Activated gamma-delta T cell (primary cell): Measurements from ENCODE around the gene OR52J3.

Experiments used
- DNase-seq: peaks from one replicate; lab custom pipeline; 2025; lab: John Stamatoyannopoulos, UW

The OR52J3 gene

DNA sequence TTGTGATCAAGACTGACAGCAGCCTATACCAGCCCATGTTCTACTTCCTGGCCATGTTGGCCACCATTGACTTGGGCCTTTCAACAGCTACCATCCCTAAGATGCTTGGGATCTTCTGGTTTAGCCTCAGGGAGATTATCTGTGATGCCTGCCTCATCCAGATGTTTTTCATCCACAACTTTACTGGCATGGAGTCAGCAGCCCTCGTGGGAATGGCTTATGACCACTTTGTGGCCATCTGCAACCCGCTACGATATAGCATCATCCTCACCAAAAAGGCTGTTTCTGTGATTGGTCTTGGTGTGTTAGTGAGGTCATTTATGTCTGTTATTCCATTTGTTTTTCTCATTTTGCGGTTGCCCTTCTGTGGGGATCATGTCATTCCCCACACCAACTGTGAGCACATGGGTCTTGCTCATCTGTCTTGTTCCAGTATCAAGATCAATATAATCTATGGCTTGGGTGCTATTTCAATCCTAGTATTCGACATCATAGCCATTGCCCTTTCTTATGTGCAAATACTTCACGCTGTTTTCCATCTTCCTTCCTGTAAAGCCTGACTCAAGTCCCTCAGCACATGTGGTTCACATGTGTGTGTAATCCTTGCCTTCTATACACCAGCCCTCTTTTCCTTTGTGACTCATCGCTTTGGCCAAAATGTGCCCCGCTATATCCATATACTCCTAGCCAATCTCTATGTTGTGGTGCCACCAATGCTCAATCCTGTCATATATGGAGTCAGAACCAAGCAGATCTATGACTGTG is 46.7 kb downstream of the OR52J3 start:
- no peak for DNase-seq

GRCh38 chr11:5096011-5096410 is 49.7 kb downstream of the OR52J3 start:
- DNase-seq, result no peak
